Mesodermal cell (in vitro differentiated cells): Measurements from ENCODE around the gene SLC6A6.

Source experiments
- H3K27ac ChIP-seq: 2 replicates; pipeline ENCODE4 v1.7.0; 2013; ENCODE audit warnings: mild to moderate bottlenecking, low read depth, low read length, moderate library complexity; ENCODE audit not compliant: severe bottlenecking
- H3K36me3 ChIP-seq: 2 replicates; pipeline ENCODE4 v1.7.1; 2013; ENCODE audit warnings: mild to moderate bottlenecking, low read length, moderate library complexity; ENCODE audit not compliant: control insufficient read depth, insufficient read depth
- H3K4me1 ChIP-seq: one replicate; pipeline ENCODE4 v1.7.1; 2013; ENCODE audit warnings: mild to moderate bottlenecking, low read length; ENCODE audit not compliant: insufficient read depth, control insufficient read depth, poor library complexity, severe bottlenecking
- H3K4me3 ChIP-seq: 2 replicates; pipeline ENCODE4 v1.7.0; 2013; ENCODE audit warnings: low read length, control low read depth, mild to moderate bottlenecking; ENCODE audit not compliant: insufficient read depth, poor library complexity, severe bottlenecking; ENCODE audit errors: extremely low read depth
- H3K9me3 ChIP-seq: 2 replicates; pipeline ENCODE4 v1.7.1; 2013; ENCODE audit warnings: mild to moderate bottlenecking, low read length, moderate library complexity; ENCODE audit not compliant: control insufficient read depth
- WGBS, 2 experiments: methylation state at CpG; one replicate each; pipeline ENCODE4 v1.1.5; 2013; ENCODE audit warnings: missing lambda C conversion rate in 2 of 2; ENCODE audit not compliant: insufficient coverage in 2 of 2; 5-methylcytosine and 5-hydroxymethylcytosine counted together

SLC6A6 gene

DNA sequence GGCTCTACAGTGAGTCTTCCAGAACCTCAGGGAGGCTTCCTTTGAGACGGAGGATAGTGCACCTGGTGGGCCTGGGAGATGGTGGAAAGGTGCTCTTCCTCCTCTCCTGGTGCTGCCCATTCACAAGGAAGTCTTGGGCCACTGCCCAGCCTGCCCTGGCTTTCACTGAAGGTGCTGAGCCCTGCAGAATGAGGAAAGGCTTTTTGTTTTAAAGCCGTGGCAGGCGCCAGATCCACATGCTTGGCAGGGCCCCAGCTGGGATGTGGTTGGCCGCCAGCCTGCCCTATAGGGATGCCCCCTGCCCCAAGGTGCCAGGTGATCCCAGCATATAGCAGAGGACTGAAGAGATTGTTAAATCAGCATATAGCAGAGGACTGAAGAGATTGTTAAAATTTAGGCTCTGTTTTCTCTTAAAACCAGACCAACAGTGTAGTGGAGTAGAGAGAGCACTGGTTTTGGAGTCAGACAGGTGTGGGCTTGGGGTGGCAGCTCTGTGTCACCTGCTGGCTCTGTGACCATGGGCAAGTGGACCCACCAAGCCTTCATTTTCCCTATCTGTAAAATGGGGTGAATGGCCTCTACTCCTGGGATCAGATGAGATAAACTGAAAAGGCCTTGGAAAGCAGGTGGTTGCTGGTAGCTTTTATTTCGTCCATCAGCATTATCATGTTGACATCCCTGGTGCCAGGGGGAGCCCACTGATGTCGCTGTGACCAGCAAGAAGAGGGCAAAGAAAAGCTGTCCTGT is 53.3 kb downstream of the SLC6A6 start:
- 88 to 98% methylated on average over 5 to 6 of the region's 6 CpGs for WGBS, 2 experiments
- Histone ChIP-seq H3K9me3 (no peaks in the 10 kb centered on the region), H3K27ac (no peak overlapping the region), H3K36me3 (peaks cover 58% of the 10 kb centered on the region), H3K4me1 (peaks cover 28% of the 10 kb centered on the region), H3K4me3 (no peak overlapping the region)

GRCh38 chr3:14456794-14457193 is 54.4 kb downstream of the SLC6A6 start:
- Histone ChIP-seq H3K9me3 (no peaks in the 10 kb centered on the region), H3K27ac (no peak overlapping the region), H3K4me1 (peaks cover 33% of the 10 kb centered on the region), H3K36me3 (peaks cover 57% of the 10 kb centered on the region), H3K4me3 (no peak overlapping the region)
- 87 to 91% methylated on average over 7 to 8 of the region's 8 CpGs for WGBS, 2 experiments

DNA sequence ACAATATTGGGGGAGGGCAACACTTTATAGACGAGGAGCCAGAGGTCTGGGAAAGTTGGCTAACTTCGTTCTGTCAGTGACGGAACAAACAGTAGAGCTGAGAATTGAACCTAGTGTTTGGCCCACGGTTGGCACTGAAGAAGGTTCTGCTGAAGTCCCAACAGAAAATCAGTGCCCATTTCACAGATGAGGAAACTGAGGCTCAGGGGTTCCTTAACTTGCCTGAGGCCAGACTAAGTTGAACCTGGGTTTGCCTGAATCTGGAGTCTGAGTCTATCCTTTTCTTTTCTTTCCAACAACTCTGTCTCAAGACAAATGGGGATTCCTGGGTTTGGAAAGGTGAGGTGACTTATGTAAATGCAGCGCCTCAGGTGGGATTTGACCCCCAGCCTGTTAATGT is 55.1 kb downstream of the SLC6A6 start:
- H3K27ac ChIP-seq, result no peak overlapping the region
- H3K36me3 ChIP-seq, result peaks cover 57% of the 10 kb centered on the region
- no peaks in the 10 kb centered on the region for H3K9me3 ChIP-seq
- H3K4me1 ChIP-seq, result peaks cover 33% of the 10 kb centered on the region
- 94% methylated on average over 5 of the region's 5 CpGs for WGBS, 2 experiments
- no peak overlapping the region for H3K4me3 ChIP-seq

- Histone ChIP-seq H3K36me3 (peaks cover 61% of the 10 kb centered on the region), H3K9me3 (no peaks in the 10 kb centered on the region), H3K4me1 (peaks cover 32% of the 10 kb centered on the region), H3K4me3 (no peak overlapping the region), H3K27ac (no peak overlapping the region)
- 65 to 70% methylated on average over 2 to 6 of the region's 9 CpGs for WGBS, 2 experiments
These were observed 55.6 kb downstream of the SLC6A6 start for GRCh38 chr3:14457999-14458398.

GRCh38 chr3:14458434-14459275 is 56.2 kb downstream of the SLC6A6 start:
- WGBS, 2 experiments, result 91 to 97% methylated on average over 8 to 9 of the region's 11 CpGs
- H3K4me1 ChIP-seq, result peaks cover 33% of the 10 kb centered on the region
- peaks cover 67% of the 10 kb centered on the region for H3K36me3 ChIP-seq
- H3K4me3 ChIP-seq, result no peak overlapping the region
- H3K9me3 ChIP-seq, result no peaks in the 10 kb centered on the region
- no peak overlapping the region for H3K27ac ChIP-seq

- H3K4me1 ChIP-seq, result peaks cover 36% of the 10 kb centered on the region
- no peaks in the 10 kb centered on the region for H3K9me3 ChIP-seq
- peaks cover 74% of the 10 kb centered on the region for H3K36me3 ChIP-seq
- H3K27ac ChIP-seq, result no peak overlapping the region
- 91 to 96% methylated on average over 4 of the region's 5 CpGs for WGBS, 2 experiments
- no peak overlapping the region for H3K4me3 ChIP-seq
These were observed 57.0 kb downstream of the SLC6A6 start for GRCh38 chr3:14459384-14459783.

DNA sequence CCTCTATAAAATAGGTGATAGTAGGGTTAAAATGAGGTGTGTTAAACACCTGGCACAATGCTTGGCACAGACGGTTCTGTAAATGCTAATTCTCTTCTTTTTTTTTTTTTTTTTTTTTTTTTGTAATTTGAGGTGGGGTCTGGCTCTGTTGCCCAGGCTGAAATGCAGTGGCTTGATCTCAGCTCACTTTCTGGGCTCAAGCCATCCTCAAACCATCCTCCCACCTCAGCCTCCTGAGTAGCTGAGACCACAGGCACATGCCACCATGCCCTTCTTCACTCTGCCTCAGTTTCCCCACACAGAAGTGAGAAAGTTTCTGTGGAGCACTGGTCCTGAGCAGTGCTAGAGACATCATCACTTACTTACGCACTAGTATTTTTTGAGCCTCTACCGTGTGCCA is 57.4 kb downstream of the SLC6A6 start:
- WGBS, 2 experiments, result 100% methylated on average over 1 to 3 of the region's 3 CpGs
- Histone ChIP-seq H3K27ac (no peak overlapping the region), H3K36me3 (peaks cover 78% of the 10 kb centered on the region), H3K4me1 (peaks cover 36% of the 10 kb centered on the region), H3K4me3 (no peak overlapping the region), H3K9me3 (no peaks in the 10 kb centered on the region)

DNA sequence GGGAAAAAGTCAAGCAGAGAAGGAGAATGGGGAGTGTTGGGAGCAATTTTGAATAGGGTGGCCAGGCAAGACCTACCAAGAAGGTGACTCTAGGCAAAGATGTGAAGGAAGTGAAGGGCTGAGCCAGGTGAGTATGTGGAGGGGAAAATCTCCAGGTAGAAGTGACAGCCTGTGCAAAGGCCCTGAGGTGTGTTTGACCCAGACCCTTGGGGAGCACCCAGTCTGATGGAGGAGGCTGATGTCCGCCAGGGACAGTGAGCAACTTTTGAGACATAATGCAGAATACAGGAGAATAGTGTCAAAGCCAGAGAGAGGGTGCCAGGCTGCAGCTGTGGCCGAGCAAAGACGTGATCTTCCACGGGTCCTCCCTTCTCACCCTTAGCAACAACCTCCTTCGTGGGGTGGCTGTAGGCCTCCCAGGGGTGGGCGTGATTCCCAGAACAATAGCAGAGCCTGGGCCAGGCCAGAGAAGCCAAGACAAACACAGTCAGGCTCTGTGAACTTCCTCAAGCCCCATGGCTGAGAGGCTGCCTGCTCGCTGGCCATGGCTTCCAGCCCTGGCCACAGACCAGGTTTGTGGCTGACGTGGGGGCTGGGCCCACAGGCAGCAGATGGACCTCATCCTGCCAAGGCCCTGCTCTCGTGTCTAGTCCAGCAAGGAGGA is 58.1 kb downstream of the SLC6A6 start:
- Histone ChIP-seq H3K4me3 (no peak overlapping the region), H3K4me1 (peaks cover 36% of the 10 kb centered on the region)
- WGBS, 2 experiments, result 82 to 93% methylated on average over 5 to 6 of the region's 9 CpGs

DNA sequence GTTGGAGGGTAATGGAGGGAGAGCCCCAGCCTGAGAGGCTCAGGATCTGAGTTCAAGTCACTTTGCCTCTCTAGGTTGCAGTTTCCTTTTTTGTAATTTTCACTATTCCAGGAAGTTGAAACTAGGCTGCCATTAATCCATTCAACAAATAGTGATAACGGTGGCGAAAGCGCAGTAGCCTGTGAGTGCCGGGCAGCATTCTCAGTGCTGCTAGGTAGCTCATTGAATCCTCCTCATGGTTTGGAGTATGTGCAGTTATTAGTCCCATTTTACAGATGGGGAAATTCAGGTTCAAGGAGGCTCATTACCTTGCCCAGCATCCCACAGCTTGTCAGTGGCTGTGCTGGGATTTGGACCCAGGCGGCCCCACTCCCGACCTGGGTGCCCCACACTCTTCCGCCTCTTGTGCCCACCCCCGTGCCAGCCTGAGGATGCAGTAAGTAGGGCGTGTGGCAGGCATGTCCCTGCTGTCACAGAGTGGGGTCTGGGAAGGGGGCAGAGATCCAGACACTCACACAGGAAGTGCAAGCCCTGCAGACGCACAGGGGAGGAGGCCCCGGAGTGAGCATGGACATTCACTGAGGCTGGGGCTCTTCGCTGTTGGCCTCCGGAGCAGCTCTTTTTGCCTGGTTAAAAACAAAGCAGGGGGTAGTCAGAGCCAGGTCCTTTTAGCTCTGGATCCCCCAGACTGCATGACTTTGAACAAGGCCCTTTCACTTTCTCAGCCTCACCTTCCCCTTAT is 58.8 kb downstream of the SLC6A6 start:
- Histone ChIP-seq H3K27ac (no peak overlapping the region), H3K4me1 (peaks cover 36% of the 10 kb centered on the region), H3K36me3 (peaks cover 79% of the 10 kb centered on the region), H3K9me3 (no peaks in the 10 kb centered on the region), H3K4me3 (no peak overlapping the region)
- WGBS, 2 experiments, result 86 to 90% methylated on average over 8 to 9 of the region's 13 CpGs

More for the DNA sequence above, 58.1 kb downstream of the SLC6A6 start:
- peak overlapping the region; percentile 16 for H3K27ac ChIP-seq
- no peaks in the 10 kb centered on the region for H3K9me3 ChIP-seq
- peaks cover 82% of the 10 kb centered on the region for H3K36me3 ChIP-seq

GRCh38 chr3:14461748-14462324 is 59.4 kb downstream of the SLC6A6 start:
- Histone ChIP-seq H3K4me1 (peaks cover 36% of the 10 kb centered on the region), H3K9me3 (no peaks in the 10 kb centered on the region), H3K4me3 (no peak overlapping the region), H3K27ac (no peak overlapping the region), H3K36me3 (peaks cover 78% of the 10 kb centered on the region)
- WGBS, 2 experiments, result 80 to 87% methylated on average over 5 to 6 of the region's 8 CpGs
